Muscle layer of colon (tissue), 2 donors: ENCODE data around the gene TMEM45A.

Source experiments
- H3K27ac ChIP-seq: one replicate; pipeline ENCODE4 v1.7.0; 2013; ENCODE audit warnings: low read depth, mild to moderate bottlenecking, low read length, moderate library complexity
- H3K27me3 ChIP-seq, 2 donors: one replicate each; pipeline ENCODE4 v1.7.0; 2013; ENCODE audit warnings: low read length in 2 of 2, mild to moderate bottlenecking in 2 of 2; ENCODE audit not compliant: insufficient read depth in 2 of 2, control insufficient read depth in 1 of 2
- H3K36me3 ChIP-seq: one replicate; pipeline ENCODE4 v1.7.0; 2013; ENCODE audit warnings: mild to moderate bottlenecking, low read length; ENCODE audit not compliant: insufficient read depth
- H3K4me1 ChIP-seq: one replicate; pipeline ENCODE4 v1.7.0; 2013; ENCODE audit warnings: mild to moderate bottlenecking, low read length; ENCODE audit not compliant: insufficient read depth
- H3K4me3 ChIP-seq, 2 donors: one replicate each; pipeline ENCODE4 v1.7.0; 2013; ENCODE audit warnings: low read length in 2 of 2, low read depth in 1 of 2, mild to moderate bottlenecking in 1 of 2, moderate library complexity in 1 of 2
- H3K9ac ChIP-seq: one replicate; pipeline ENCODE4 v1.7.0; 2013; ENCODE audit warnings: low read length
- H3K9me3 ChIP-seq: one replicate; pipeline ENCODE4 v1.7.0; 2013; ENCODE audit warnings: mild to moderate bottlenecking, low read length
- donor health status: abdominal sarcoma.
- donor health status: Adenocarcinoma of cecum.

The TMEM45A gene

DNA sequence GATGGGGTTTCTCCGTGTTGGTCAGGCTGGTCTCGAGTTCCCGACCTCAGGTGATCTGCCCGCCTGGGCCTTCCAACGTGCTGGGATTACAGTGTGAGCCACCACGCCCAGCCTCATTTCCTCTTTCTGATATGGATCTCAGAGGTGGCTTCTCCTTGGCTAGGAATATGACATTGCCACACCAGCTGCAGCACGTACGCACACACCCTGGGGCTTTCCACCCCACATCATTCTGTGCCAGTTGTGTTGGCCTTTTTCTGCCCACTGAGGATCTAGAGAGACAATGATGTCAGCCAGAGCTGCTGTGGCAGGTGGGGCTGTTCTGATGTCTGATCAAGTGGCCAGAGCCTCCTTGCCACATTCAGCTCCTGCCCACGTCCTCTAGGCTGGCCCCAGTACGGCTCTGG, 29.0 kb downstream of the TMEM45A start:
- no peaks in the 10 kb centered on the region for H3K9me3 ChIP-seq
- H3K36me3 ChIP-seq, result no peaks in the 10 kb centered on the region
- H3K27me3 ChIP-seq, result no peaks in the 10 kb centered on the region
- H3K9ac ChIP-seq, result no peak overlapping the region
- no peak overlapping the region for H3K27ac ChIP-seq
- peaks cover 10% of the 10 kb centered on the region for H3K4me1 ChIP-seq
- no peak overlapping the region for H3K4me3 ChIP-seq

DNA sequence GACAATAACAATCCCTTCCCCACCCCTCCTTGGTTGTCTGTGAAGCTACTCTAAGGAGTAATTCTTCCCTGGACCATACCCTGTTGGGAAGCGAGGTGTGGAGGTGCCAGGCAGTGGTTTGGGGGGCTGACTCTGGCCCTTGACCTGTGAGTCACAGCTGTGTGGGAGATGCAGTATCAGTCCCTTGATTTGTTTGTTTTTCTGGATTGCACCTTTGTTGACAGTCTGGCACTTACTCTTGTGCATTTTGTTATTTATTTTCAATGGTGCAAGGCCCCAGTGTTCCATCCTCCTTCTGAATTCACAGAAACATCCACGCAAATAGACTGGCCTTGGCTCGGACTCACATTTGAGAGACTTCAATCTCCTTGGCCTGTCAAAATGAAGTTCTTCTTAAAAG, 29.7 kb downstream of the TMEM45A start:
- H3K36me3 ChIP-seq, result no peaks in the 10 kb centered on the region
- H3K4me3 ChIP-seq, result no peak overlapping the region
- no peaks in the 10 kb centered on the region for H3K27me3 ChIP-seq
- H3K9ac ChIP-seq, result no peak overlapping the region
- H3K4me1 ChIP-seq, result peaks cover 11% of the 10 kb centered on the region
- no peaks in the 10 kb centered on the region for H3K9me3 ChIP-seq
- no peak overlapping the region for H3K27ac ChIP-seq

DNA sequence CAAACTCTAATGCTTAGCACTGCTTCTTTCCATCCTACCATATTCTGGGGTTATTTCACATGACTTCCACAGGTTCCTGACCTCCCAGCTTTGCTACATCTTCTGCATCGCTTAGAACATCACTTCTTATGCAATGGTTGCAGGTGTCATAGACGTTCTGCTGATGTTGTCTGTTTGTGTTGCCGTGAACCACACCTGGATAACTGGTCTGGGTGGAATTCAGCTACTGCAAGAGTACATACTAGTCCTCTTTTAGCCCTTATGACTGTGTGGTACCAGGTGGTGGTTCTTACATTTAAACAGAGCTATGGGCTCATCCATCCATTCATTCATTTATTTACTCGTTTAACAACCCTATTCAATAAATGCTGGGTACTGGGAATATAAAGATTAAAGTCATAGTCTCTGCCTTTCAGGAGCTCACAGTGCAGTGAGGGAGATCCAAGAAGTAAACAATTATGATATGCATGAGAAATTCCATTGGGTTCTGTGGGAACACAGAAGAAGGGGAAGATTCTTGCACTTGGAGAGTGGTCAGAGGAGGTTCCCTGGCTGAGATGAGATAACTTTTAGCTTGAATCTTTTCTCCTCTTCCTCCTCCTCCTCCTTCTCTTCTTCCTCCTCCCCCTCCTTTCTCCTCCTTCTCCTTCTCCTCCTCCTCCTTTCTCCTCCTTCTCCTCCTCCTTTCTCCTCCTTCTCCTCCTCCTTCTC, 30.8 kb downstream of the TMEM45A start:
- H3K9me3 ChIP-seq, result no peaks in the 10 kb centered on the region

DNA sequence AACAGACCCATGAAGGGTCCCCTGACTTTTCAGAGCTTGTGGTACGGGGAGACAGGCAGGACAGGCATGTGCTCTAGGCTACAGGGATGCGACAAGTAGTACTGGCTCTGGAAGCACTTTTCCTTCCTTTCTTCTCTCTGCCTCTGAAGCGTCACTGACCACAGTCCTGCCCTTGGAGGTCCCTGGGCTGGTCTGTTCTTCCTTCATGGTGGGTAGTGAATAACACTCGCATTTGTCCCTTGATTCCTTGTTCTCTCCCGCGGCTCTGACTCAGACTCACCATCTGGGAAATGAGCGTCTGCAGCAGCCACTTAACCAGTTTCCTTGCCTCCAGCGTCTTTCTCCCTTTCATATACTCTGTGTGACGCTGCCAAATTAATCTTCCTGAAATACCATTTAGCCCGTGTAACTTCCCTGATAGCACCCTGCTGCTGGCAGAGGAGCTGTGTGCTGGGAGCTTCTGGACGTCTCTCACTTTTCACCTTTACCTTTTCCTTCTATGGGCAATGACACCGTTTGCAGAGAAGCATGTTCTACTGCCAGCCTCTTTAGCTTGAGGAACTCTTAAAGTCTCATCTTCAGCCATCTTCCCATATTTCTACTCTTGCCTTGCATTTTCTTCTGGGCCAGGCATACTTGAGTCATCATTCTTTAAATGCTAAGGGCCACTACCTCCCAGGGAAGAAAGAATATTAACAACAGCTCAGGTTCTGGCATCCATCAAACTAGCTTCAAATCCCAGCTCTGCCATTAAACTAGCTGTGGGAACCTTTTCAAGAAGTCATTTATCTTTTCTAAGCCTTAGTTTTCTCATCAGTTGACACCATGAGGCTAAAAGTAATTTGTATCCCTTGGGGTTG, 33.6 kb downstream of the TMEM45A start:
- Histone ChIP-seq H3K27ac (peak overlapping the region; percentile 27), H3K4me3 (peak overlapping the region in 1 of 2 donors; percentile 26), H3K9ac (no peak overlapping the region), H3K4me1 (peaks cover 11% of the 10 kb centered on the region), H3K36me3 (no peaks in the 10 kb centered on the region), H3K9me3 (no peaks in the 10 kb centered on the region), H3K27me3 (no peaks in the 10 kb centered on the region)

More for the DNA sequence above, 30.8 kb downstream of the TMEM45A start:
- H3K9ac ChIP-seq, result no peak overlapping the region
- no peak overlapping the region for H3K4me3 ChIP-seq
- peaks cover 11% of the 10 kb centered on the region for H3K4me1 ChIP-seq
- H3K36me3 ChIP-seq, result no peaks in the 10 kb centered on the region
- no peak overlapping the region for H3K27ac ChIP-seq
- H3K27me3 ChIP-seq, result no peaks in the 10 kb centered on the region

DNA sequence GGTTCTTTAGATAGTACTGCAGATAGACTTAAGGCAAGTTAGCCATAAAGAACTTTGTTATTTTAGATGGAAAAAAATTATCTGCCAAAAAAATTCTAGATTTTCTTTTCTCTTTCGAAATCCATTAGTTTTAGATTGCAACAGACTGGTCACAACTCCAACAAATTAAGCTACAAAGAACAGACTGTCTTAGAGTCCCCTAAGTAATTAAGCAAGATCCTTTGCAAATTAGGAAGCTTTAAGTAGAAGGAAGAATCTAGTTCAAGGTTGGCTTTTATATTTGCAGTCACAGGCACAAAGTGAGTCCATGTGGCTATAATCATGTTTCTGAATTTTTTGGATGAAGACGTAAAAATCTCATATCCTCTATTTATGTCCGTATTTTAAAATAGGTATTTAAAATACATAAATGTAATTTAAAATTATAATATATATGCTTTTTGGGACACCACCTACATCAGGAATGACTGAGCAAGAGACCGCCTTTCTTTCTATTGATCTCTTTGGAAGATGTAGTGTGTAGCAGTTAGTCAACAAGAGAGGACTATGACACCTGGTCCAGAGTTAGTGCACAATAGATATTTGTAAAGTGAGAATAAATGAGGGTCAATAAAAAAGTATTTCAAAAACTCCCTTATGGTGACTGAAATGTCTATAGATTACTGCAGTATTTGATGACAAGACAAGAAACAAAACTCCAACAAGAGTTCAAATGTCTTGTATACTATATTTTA, 34.4 kb downstream of the TMEM45A start:
- no peak overlapping the region for H3K27ac ChIP-seq
- no peaks in the 10 kb centered on the region for H3K27me3 ChIP-seq
- no peaks in the 10 kb centered on the region for H3K36me3 ChIP-seq
- H3K9ac ChIP-seq, result no peak overlapping the region
- no peak overlapping the region for H3K4me3 ChIP-seq
- no peaks in the 10 kb centered on the region for H3K9me3 ChIP-seq
- peaks cover 11% of the 10 kb centered on the region for H3K4me1 ChIP-seq

DNA sequence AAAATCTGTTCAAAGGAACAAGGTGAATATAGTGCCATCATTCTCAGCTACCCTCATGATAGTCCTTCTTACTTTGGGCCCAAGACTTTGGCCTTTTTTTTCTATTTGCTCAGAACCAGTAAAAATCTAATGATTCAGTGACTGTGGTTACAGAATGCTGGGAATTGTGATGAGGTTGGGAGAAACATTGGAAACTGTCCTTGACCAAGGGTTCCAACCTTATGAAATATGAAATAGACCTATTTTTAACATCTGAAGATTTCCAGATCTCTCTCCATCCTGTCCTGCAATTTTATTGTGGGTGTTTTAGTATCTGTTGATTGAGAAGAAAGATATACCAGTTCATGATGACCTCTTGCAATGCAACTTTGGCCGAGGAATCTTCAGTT, 34.9 kb downstream of the TMEM45A start:
- no peak overlapping the region for H3K27ac ChIP-seq

DNA sequence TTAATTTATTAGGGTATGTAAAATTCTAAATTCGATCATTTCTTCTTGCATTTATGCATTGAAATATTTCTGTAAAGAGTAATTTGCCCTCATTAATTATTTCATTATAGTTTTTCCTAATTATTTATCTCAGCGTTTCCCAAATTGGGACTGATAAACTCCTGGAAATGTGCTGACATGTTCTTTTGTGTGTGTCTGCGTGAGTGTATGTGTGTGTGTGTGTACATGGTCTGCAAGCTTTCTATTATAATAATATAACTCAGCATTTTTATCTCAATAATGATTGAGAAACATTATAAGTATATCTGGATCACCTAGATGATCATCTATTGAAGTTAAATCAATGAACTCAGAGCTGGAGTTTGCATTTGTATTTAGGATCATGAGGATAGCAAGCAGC, 38.7 kb downstream of the TMEM45A start:
- H3K27me3 ChIP-seq, result no peaks in the 10 kb centered on the region
- no peaks in the 10 kb centered on the region for H3K9me3 ChIP-seq
- H3K9ac ChIP-seq, result no peak overlapping the region
- H3K27ac ChIP-seq, result no peak overlapping the region
- H3K36me3 ChIP-seq, result no peaks in the 10 kb centered on the region
- peaks cover 5% of the 10 kb centered on the region for H3K4me1 ChIP-seq
- no peak overlapping the region for H3K4me3 ChIP-seq

More for the DNA sequence above, 34.9 kb downstream of the TMEM45A start:
- Histone ChIP-seq H3K9ac (no peak overlapping the region), H3K4me1 (peaks cover 11% of the 10 kb centered on the region), H3K27me3 (no peaks in the 10 kb centered on the region), H3K4me3 (no peak overlapping the region), H3K9me3 (no peaks in the 10 kb centered on the region), H3K36me3 (no peaks in the 10 kb centered on the region)

DNA sequence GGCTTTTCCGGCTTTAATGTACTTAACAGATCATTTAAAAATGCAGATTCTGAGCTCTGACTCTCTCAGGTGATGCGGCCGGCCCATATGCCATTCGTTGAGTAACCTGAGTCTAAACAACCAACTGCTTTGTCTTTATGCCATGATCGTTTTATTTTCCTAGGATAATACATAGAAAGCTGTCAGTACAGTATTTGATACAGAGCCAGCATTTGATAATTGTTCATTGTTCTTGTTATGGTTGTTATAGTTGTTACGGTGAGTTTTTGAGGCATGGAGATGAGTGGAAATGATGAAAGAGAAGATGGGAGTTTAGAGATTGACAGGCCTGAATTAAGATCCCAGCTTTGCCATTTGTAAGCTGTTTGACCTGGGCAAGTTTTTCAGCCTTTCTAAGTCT, 40.0 kb downstream of the TMEM45A start:
- Histone ChIP-seq H3K4me1 (no peaks in the 10 kb centered on the region), H3K27ac (no peak overlapping the region), H3K36me3 (no peaks in the 10 kb centered on the region)

DNA sequence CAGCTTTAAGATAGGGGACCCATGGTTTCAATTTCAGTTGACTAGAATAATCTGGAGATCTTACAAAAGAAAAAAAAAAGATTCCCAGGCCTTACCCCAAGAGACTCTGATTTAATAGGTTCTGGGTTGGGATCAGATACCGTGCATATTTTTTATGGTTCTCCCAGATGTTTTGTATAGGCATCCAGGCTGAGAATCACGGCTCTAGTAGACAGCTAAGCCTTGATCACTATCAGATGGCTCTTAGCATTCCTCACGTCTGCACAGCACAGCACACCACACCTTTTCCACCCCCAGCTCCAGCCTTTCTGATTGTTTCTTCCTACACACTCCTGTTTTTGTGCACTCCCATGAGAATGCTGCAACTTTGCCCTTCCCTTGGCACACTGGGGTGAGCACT, 40.8 kb downstream of the TMEM45A start:
- H3K4me3 ChIP-seq, result no peak overlapping the region
- no peak overlapping the region for H3K9ac ChIP-seq
- no peak overlapping the region for H3K27ac ChIP-seq
- no peaks in the 10 kb centered on the region for H3K27me3 ChIP-seq
- H3K36me3 ChIP-seq, result no peaks in the 10 kb centered on the region
- H3K9me3 ChIP-seq, result no peaks in the 10 kb centered on the region
- H3K4me1 ChIP-seq, result no peaks in the 10 kb centered on the region

More for the DNA sequence above, 40.0 kb downstream of the TMEM45A start:
- no peak overlapping the region for H3K4me3 ChIP-seq
- H3K9me3 ChIP-seq, result no peaks in the 10 kb centered on the region
- H3K27me3 ChIP-seq, result no peaks in the 10 kb centered on the region
- H3K9ac ChIP-seq, result no peak overlapping the region

DNA sequence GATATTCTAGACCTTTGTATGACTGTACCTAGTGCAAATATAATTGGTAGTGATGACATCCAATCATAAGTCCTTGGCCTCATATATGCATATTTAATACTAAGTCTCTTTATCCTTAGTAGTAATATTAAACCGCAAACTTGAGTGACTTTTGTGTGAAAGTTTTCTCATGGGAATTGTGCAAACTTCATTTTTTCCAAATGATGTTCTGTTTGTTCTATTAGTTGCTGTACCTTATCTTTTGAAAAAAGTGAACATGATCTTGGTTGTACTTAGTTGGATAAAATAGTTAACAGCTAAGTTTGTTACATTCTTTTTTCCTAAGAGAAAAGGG, 43.2 kb downstream of the TMEM45A start:
- no peak overlapping the region for H3K27ac ChIP-seq
- H3K36me3 ChIP-seq, result no peaks in the 10 kb centered on the region
- no peaks in the 10 kb centered on the region for H3K4me1 ChIP-seq
- H3K9ac ChIP-seq, result no peak overlapping the region
- H3K27me3 ChIP-seq, result no peaks in the 10 kb centered on the region
- H3K9me3 ChIP-seq, result no peaks in the 10 kb centered on the region
- no peak overlapping the region for H3K4me3 ChIP-seq

DNA sequence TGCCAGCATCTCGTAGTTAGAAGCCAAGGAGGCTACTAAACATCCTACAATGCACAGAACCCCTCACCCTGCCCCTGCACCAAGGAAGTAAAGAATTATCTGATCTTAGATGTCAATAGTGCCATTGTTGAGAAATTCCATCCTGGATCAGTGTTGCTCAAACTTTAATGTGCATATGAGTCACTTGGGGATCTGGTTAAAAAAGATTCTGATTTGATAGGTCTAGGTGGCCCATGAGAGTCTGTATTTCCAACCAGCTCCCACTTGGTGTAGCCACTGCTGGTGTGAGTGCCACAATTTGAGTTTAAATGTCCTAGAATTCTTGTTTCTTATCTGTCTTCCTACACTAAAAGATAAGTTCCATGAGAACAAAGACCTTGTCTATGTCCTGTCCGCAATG, 43.7 kb downstream of the TMEM45A start:
- H3K4me1 ChIP-seq, result no peaks in the 10 kb centered on the region
- H3K27ac ChIP-seq, result no peak overlapping the region
- no peak overlapping the region for H3K9ac ChIP-seq
- no peak overlapping the region for H3K4me3 ChIP-seq
- H3K27me3 ChIP-seq, result no peaks in the 10 kb centered on the region
- H3K36me3 ChIP-seq, result no peaks in the 10 kb centered on the region
- no peaks in the 10 kb centered on the region for H3K9me3 ChIP-seq
